Raji (cell line): Measurements from ENCODE around the gene YWHAH.

Source experiments
- POLR2A ChIP-seq: IDR thresholded peaks from 2 replicates; pipeline ENCODE4 v1.6.1; 2011; ENCODE audit warnings: low read depth, low read length, control low read depth; ENCODE audit not compliant: insufficient read depth

The YWHAH gene

GRCh38 chr22:31977141-31977841 is 33.0 kb downstream of the YWHAH start:
- no peak for TF ChIP-seq POLR2A

GRCh38 chr22:31977939-31978338 is 33.6 kb downstream of the YWHAH start:
- no peak for TF ChIP-seq POLR2A

- TF ChIP-seq POLR2A, result no peak
Observed at GRCh38 chr22:31980628-31981027, 36.3 kb downstream of the YWHAH start.

- TF ChIP-seq POLR2A, result no peak
Observed at GRCh38 chr22:31983911-31984656, 39.7 kb downstream of the YWHAH start.

GRCh38 chr22:31987218-31987617 is 42.9 kb downstream of the YWHAH start:
- no peak for TF ChIP-seq POLR2A

- no peak for TF ChIP-seq POLR2A
Observed at GRCh38 chr22:31991102-31991839, 46.9 kb downstream of the YWHAH start.

- no peak for TF ChIP-seq POLR2A
Observed at GRCh38 chr22:31995046-31995445, 50.7 kb downstream of the YWHAH start.

- no peak for TF ChIP-seq POLR2A
Observed at GRCh38 chr22:31995807-31996206, 51.5 kb downstream of the YWHAH start.

GRCh38 chr22:31998784-31999385 is 54.5 kb downstream of the YWHAH start:
- TF ChIP-seq POLR2A, result no peak

GRCh38 chr22:32000181-32000580 is 55.8 kb downstream of the YWHAH start:
- no peak for TF ChIP-seq POLR2A

- TF ChIP-seq POLR2A, result no peak
Observed at GRCh38 chr22:32005453-32005852, 61.1 kb downstream of the YWHAH start.
